HCT116 (cell line): Measurements from ENCODE around the gene TBXT.

ENCODE experiments used
- CEBPB ChIP-seq: IDR thresholded peaks from 2 replicates; pipeline ENCODE4 v1.6.1; 2012; ENCODE audit warnings: low read depth
- ELF1 ChIP-seq: IDR thresholded peaks from 2 replicates; pipeline ENCODE4 v1.6.1; 2012; ENCODE audit warnings: low read depth, borderline replicate concordance
- EZH2 ChIP-seq: fragments of 200-600 bp; sonication (generic); IDR thresholded peaks from 2 replicates; pipeline ENCODE4 v1.6.1; 2017; ENCODE audit warnings: antibody characterized with exemption, mixed run types
- EZH2phosphoT487 ChIP-seq: fragments of 200-600 bp; IDR thresholded peaks from 2 replicates; pipeline ENCODE4 v1.6.1; 2018; ENCODE audit warnings: antibody characterized with exemption, borderline replicate concordance
- FOSL1 ChIP-seq: IDR thresholded peaks from 2 replicates; pipeline ENCODE4 v1.6.1; 2012; ENCODE audit warnings: low read depth
- REST ChIP-seq: IDR thresholded peaks from 2 replicates; pipeline ENCODE4 v1.6.1; 2012; ENCODE audit warnings: low read depth
- SRF ChIP-seq: IDR thresholded peaks from 2 replicates; pipeline ENCODE4 v1.6.1; 2012; ENCODE audit warnings: low read depth
- YY1 ChIP-seq: IDR thresholded peaks from 2 replicates; pipeline ENCODE4 v1.6.1; 2011; ENCODE audit warnings: low read length, low read depth, moderate library complexity, mild to moderate bottlenecking; ENCODE audit not compliant: insufficient replicate concordance; ENCODE audit errors: extremely low read depth
- TF ChIP-seq, protein P1 (sequence below), 3 experiments: fragments of 200-600 bp in 1 of 3; sonication (generic) in 1 of 3; IDR thresholded peaks in 2 of 3; conservative IDR thresholded peaks in 1 of 3; 2 replicates each; pipeline ENCODE4 v1.5.1; 2012 to 2017; ENCODE audit warnings: low read depth in 2 of 3, low read length in 2 of 3, antibody characterized with exemption in 1 of 3, borderline replicate concordance in 1 of 3, control low read depth in 1 of 3, mild to moderate bottlenecking in 1 of 3, mixed read lengths in 1 of 3, mixed run types in 1 of 3, moderate library complexity in 1 of 3; ENCODE audit not compliant: insufficient read depth in 1 of 3
- TF ChIP-seq, protein P2 (sequence below): IDR thresholded peaks from 2 replicates; pipeline ENCODE4 v1.6.1; 2011; ENCODE audit warnings: mild to moderate bottlenecking, low read length, moderate library complexity; ENCODE audit not compliant: insufficient replicate concordance; ENCODE audit errors: extremely low read depth
- TF ChIP-seq, protein P3 (sequence below): IDR thresholded peaks from 2 replicates; pipeline ENCODE4 v1.6.1; 2012

DNA sequence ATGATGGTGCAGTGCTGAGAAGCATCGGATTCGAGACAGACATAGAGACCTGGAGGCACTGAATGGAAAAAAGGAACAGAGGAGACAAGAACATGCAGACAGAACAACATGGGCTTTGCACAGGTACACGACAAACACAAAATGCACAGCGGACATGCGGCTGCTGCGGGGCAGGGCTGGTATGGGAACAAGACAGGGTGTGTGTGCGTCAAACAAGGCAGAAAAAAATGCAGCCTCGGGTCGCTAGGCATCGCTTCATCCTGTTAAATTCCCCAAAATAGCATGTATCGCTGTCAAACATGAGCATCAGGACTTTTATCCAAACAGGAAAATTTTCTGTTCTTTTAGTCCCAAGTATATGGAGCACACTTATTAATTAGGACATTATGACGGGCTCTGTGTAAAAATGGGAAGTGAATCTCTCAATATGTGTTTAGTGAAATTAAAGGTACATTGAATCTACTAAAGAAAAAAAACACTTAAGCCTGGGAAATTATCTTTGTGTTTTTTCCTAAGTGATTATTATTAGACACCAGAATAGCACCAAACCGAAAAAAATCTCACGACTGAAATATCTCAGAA, 36.1 kb upstream of the TBXT start:
- TF ChIP-seq CEBPB: no peak
- no peak for TF ChIP-seq EZH2phosphoT487
- TF ChIP-seq SRF: no peak
- no peak for TF ChIP-seq REST
- TF ChIP-seq, protein P1, sequence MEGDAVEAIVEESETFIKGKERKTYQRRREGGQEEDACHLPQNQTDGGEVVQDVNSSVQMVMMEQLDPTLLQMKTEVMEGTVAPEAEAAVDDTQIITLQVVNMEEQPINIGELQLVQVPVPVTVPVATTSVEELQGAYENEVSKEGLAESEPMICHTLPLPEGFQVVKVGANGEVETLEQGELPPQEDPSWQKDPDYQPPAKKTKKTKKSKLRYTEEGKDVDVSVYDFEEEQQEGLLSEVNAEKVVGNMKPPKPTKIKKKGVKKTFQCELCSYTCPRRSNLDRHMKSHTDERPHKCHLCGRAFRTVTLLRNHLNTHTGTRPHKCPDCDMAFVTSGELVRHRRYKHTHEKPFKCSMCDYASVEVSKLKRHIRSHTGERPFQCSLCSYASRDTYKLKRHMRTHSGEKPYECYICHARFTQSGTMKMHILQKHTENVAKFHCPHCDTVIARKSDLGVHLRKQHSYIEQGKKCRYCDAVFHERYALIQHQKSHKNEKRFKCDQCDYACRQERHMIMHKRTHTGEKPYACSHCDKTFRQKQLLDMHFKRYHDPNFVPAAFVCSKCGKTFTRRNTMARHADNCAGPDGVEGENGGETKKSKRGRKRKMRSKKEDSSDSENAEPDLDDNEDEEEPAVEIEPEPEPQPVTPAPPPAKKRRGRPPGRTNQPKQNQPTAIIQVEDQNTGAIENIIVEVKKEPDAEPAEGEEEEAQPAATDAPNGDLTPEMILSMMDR (IDR thresholded peaks at IDR 0.05 in 2 of 3, conservative IDR thresholded peaks at IDR 0.05 in 1 of 3; ENCODE audit: borderline replicate concordance in 1 of 3, insufficient read depth in 1 of 3, low read depth in 2 of 3, low read length in 2 of 3): no peak
- no peak for TF ChIP-seq YY1
- TF ChIP-seq, protein P2, sequence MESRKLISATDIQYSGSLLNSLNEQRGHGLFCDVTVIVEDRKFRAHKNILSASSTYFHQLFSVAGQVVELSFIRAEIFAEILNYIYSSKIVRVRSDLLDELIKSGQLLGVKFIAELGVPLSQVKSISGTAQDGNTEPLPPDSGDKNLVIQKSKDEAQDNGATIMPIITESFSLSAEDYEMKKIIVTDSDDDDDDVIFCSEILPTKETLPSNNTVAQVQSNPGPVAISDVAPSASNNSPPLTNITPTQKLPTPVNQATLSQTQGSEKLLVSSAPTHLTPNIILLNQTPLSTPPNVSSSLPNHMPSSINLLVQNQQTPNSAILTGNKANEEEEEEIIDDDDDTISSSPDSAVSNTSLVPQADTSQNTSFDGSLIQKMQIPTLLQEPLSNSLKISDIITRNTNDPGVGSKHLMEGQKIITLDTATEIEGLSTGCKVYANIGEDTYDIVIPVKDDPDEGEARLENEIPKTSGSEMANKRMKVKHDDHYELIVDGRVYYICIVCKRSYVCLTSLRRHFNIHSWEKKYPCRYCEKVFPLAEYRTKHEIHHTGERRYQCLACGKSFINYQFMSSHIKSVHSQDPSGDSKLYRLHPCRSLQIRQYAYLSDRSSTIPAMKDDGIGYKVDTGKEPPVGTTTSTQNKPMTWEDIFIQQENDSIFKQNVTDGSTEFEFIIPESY: no peak
- TF ChIP-seq EZH2: no peak
- TF ChIP-seq FOSL1: no peak
- TF ChIP-seq ELF1: no peak
- TF ChIP-seq, protein P3, sequence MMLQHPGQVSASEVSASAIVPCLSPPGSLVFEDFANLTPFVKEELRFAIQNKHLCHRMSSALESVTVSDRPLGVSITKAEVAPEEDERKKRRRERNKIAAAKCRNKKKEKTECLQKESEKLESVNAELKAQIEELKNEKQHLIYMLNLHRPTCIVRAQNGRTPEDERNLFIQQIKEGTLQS: no peak
